SK-N-SH (cell line): Measurements from ENCODE around the gene USP40. TPM values are rescaled to one million over a fixed set of nuclear protein-coding genes. Genes with fewer than 3 reads are reported as not detected.

ENCODE experiments used
- CTCF ChIA-PET: fragments of 300-600, 350-600 bp; formaldehyde crosslinking; extraction: SDS; loops from one replicate; lab custom pipeline; 2021; lab: Yijun Ruan, JAX
- POLR2A ChIA-PET: fragments of 350-600 bp; sonication (Branson Sonifier 250); formaldehyde crosslinking; extraction: SDS; loops from one replicate; lab custom pipeline; 2020; ENCODE audit warnings: antibody characterized with exemption, inconsistent platforms; lab: Yijun Ruan, JAX
- DNase-seq: peaks from one replicate; pipeline ENCODE4 v3.0.0; 2012
- H2AFZ ChIP-seq: fragments of 200-600 bp; sonication (generic); 2 replicates; pipeline ENCODE4 v1.8.1; 2016; ENCODE audit warnings: antibody characterized with exemption, mild to moderate bottlenecking, low read depth
- H3F3A ChIP-seq: fragments of 200-600 bp; sonication (generic); replicated peaks from 2 replicates; pipeline ENCODE3; 2016; ENCODE audit warnings: antibody characterized with exemption, mild to moderate bottlenecking; ENCODE audit not compliant: insufficient read depth
- H3K27ac ChIP-seq, 2 experiments: fragments of 200-500 bp in 1 of 2; fragments of 200-600 bp in 1 of 2; sonication (Bioruptor generic) in 1 of 2; sonication (generic), shearing (Covaris generic) in 1 of 2; 2 replicates each; pipeline versions ENCODE4 v1.5.1 to v1.6.1; 2014 to 2016; ENCODE audit warnings: low read depth in 2 of 2, inconsistent platforms in 1 of 2, low read length in 1 of 2, mild to moderate bottlenecking in 1 of 2, mixed read lengths in 1 of 2
- H3K27me3 ChIP-seq: fragments of 200-600 bp; sonication (generic), shearing (Covaris generic); 2 replicates; pipeline ENCODE4 v1.6.1; 2016; ENCODE audit warnings: mixed run types; ENCODE audit not compliant: insufficient read depth
- H3K36me3 ChIP-seq, 2 experiments: fragments of 200-500 bp in 1 of 2; fragments of 200-600 bp in 1 of 2; sonication (Bioruptor generic) in 1 of 2; sonication (generic) in 1 of 2; replicated peaks in 1 of 2; 2 replicates each; pipeline versions ENCODE3 to v1.5.1; 2014 to 2016; ENCODE audit warnings: low read length in 1 of 2, mild to moderate bottlenecking in 1 of 2; ENCODE audit not compliant: insufficient read depth in 2 of 2, control insufficient read depth in 1 of 2
- H3K4me1 ChIP-seq, 2 experiments: fragments of 200-500 bp in 1 of 2; fragments of 200-600 bp in 1 of 2; sonication (Bioruptor generic) in 1 of 2; sonication (generic), shearing (Covaris generic) in 1 of 2; 2 replicates each; pipeline versions ENCODE4 v1.5.1 to v1.6.1; 2014 to 2016; ENCODE audit warnings: low read depth in 1 of 2, low read length in 1 of 2, mixed run types in 1 of 2; ENCODE audit not compliant: insufficient read depth in 2 of 2, control insufficient read depth in 1 of 2
- H3K4me2 ChIP-seq: fragments of 200-600 bp; sonication (generic), shearing (Covaris generic); 2 replicates; pipeline ENCODE4 v1.6.1; 2017; ENCODE audit warnings: mixed run types
- H3K4me3 ChIP-seq, 2 experiments: fragments of 200-500 bp in 1 of 2; fragments of 200-600 bp in 1 of 2; sonication (Bioruptor generic) in 1 of 2; sonication (generic), shearing (Covaris generic) in 1 of 2; 2 replicates each; pipeline versions ENCODE4 v1.5.1 to v1.8.1; 2014 to 2016; ENCODE audit warnings: low read depth in 2 of 2, inconsistent platforms in 1 of 2, low read length in 1 of 2, mild to moderate bottlenecking in 1 of 2, mixed read lengths in 1 of 2, moderate library complexity in 1 of 2
- H3K79me2 ChIP-seq: fragments of 200-600 bp; sonication (generic); 2 replicates; pipeline ENCODE4 v1.8.1; 2017; ENCODE audit warnings: mild to moderate bottlenecking; ENCODE audit not compliant: insufficient read depth
- H3K9ac ChIP-seq: fragments of 200-600 bp; sonication (generic); 2 replicates; pipeline ENCODE4 v1.6.1; 2017; ENCODE audit warnings: mixed run types
- H3K9me2 ChIP-seq: fragments of 200-600 bp; sonication (generic); 2 replicates; pipeline ENCODE4 v1.6.1; 2017; ENCODE audit warnings: mixed run types
- H3K9me3 ChIP-seq: fragments of 200-600 bp; sonication (generic); 2 replicates; pipeline ENCODE4 v1.6.1; 2017; ENCODE audit warnings: mixed run types, mild to moderate bottlenecking, moderate library complexity
- H4K20me1 ChIP-seq: fragments of 200-600 bp; sonication (generic); 2 replicates; pipeline ENCODE4 v1.6.1; 2017; ENCODE audit warnings: mild to moderate bottlenecking, mixed run types; ENCODE audit not compliant: insufficient read depth
- CTCF ChIP-seq: fragments of 200-600 bp; sonication (generic); IDR thresholded peaks from 2 replicates; pipeline ENCODE4 v1.6.1; 2017; ENCODE audit warnings: antibody characterized with exemption, mild to moderate bottlenecking, moderate library complexity
- ELF1 ChIP-seq: IDR thresholded peaks from 2 replicates; pipeline ENCODE4 v1.4.0; 2012
- EP300 ChIP-seq, 2 experiments: IDR thresholded peaks; 2 replicates each; pipeline versions ENCODE4 v1.4.0 to v1.6.1; 2012; ENCODE audit warnings: borderline replicate concordance in 1 of 2, low read depth in 1 of 2, low read length in 1 of 2
- IRF3 ChIP-seq: fragments of 150-350 bp; IDR thresholded peaks from 2 replicates; pipeline ENCODE4 v1.6.1; 2016; ENCODE audit warnings: mild to moderate bottlenecking, low read depth, low read length
- JUND ChIP-seq: IDR thresholded peaks from 2 replicates; pipeline ENCODE4 v1.4.0; 2012
- MEF2A ChIP-seq: IDR thresholded peaks from 2 replicates; pipeline ENCODE4 v1.4.0; 2012; ENCODE audit warnings: low read depth, borderline replicate concordance
- MXI1 ChIP-seq: IDR thresholded peaks from 2 replicates; pipeline ENCODE4 v1.6.1; 2012; ENCODE audit warnings: mild to moderate bottlenecking, low read depth, low read length, improper control_type of control experiment
- NFIC ChIP-seq: IDR thresholded peaks from 2 replicates; pipeline ENCODE4 v1.4.0; 2012; ENCODE audit warnings: borderline replicate concordance
- NRF1 ChIP-seq: IDR thresholded peaks from 2 replicates; pipeline ENCODE4 v1.6.1; 2012; ENCODE audit warnings: low read depth, mild to moderate bottlenecking, low read length
- RFX5 ChIP-seq: IDR thresholded peaks from 2 replicates; pipeline ENCODE4 v1.6.1; 2012; ENCODE audit warnings: mild to moderate bottlenecking, improper control_type of control experiment, low read length
- SIN3A ChIP-seq: IDR thresholded peaks from 2 replicates; pipeline ENCODE4 v1.6.1; 2012; ENCODE audit warnings: low read depth, mild to moderate bottlenecking, low read length, moderate library complexity, borderline replicate concordance
- SMC3 ChIP-seq: IDR thresholded peaks from 2 replicates; pipeline ENCODE4 v1.6.1; 2012; ENCODE audit warnings: low read depth, low read length, improper control_type of control experiment
- TAF1 ChIP-seq: IDR thresholded peaks from 2 replicates; pipeline ENCODE4 v1.6.1; 2012; ENCODE audit warnings: low read depth, mild to moderate bottlenecking, low read length, moderate library complexity, borderline replicate concordance
- TEAD4 ChIP-seq: IDR thresholded peaks from 2 replicates; pipeline ENCODE4 v1.4.0; 2012; ENCODE audit warnings: mild to moderate bottlenecking, borderline replicate concordance; ENCODE audit not compliant: insufficient read depth
- USF2 ChIP-seq: fragments of 150-350 bp; IDR thresholded peaks from 2 replicates; pipeline ENCODE4 v1.6.1; 2017; ENCODE audit warnings: antibody characterized with exemption, low read length, low read depth, borderline replicate concordance
- YY1 ChIP-seq: IDR thresholded peaks from 2 replicates; pipeline ENCODE4 v1.4.0; 2012; ENCODE audit warnings: low read depth, mild to moderate bottlenecking
- WGBS: methylation state at CpG from one replicate; pipeline ENCODE4 v1.1.6; 2017; ENCODE audit warnings: low lambda C conversion rate; 5-methylcytosine and 5-hydroxymethylcytosine counted together
- polyA plus RNA-seq, 3 experiments: library from polyadenylated mRNA; depleted of rRNA; stranded (reverse); fragments of >200 nt; gene quantifications; 2 replicates each; pipeline ENCODE4 v1.2.3, GENCODE V29; 2012
- TF ChIP-seq, protein P1 (sequence below): IDR thresholded peaks from 2 replicates; pipeline ENCODE4 v1.4.0; 2012; ENCODE audit warnings: low read depth
- TF ChIP-seq, protein P2 (sequence below): IDR thresholded peaks from 2 replicates; pipeline ENCODE4 v1.6.1; 2012; ENCODE audit warnings: mild to moderate bottlenecking, low read depth, low read length, moderate library complexity

USP40 gene
- polyA plus RNA-seq, 1 of the 3 experiments (the other 2 are of a cell fraction), result 37.0 TPM

DNA sequence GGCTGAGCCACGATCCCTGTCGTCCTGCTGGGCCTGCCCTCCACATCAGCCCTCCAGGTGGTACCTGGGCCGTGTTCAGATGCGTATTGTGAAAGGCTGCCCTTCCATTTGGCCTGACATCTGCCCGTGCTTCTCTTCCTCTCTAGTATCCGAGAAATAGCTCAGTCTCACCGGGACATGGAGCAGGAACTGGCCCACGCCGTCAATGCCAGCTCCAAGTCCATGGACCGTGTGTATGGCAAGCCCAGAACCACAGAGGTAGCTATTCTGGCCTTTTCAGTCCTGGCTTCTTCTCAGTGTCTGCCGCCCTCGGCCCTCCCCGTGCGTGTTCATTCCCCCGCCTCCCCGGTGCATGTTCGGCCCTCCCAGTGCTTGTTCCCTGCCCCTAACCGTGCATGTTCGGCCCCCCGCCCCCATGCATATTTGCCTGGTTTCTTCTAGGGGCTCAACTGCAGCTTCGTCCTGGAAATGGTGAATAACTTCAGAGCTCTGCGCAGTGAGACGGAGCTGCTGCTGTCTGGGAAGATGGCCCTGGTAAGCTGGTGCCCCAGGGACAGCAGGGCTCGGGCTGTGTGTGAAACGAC, 104.3 kb downstream of the USP40 start:
- Histone ChIP-seq H4K20me1 (no peaks in the 10 kb centered on the region), H3F3A (peaks cover 5% of the 10 kb centered on the region)
- CTCF ChIA-PET, result interaction anchor here (0.6 kb wide), 1 partner anchor 608 kb away, joined by 3 read pairs; no protein-coding TSS in a partner anchor
- no peak for TF ChIP-seq IRF3
- TF ChIP-seq NFIC, result no peak
- no peak for TF ChIP-seq NRF1
- TF ChIP-seq, all 33 proteins: peak for 0
- POLR2A ChIA-PET, result no interaction called here
- Histone ChIP-seq H3K9ac (no peak overlapping the region), H3K4me2 (no peak overlapping the region), H3K9me2 (no peaks in the 10 kb centered on the region), H3K9me3 (no peaks in the 10 kb centered on the region), H3K4me3 (no peak overlapping the region), H3K79me2 (no peaks in the 10 kb centered on the region), H3K27me3 (no peaks in the 10 kb centered on the region), H3K27ac (no peak overlapping the region), H3K4me1 (no peaks in the 10 kb centered on the region), H2AFZ (no peak overlapping the region), H3K36me3 (peaks cover 10 to 60% of the 10 kb centered on the region in 2 experiments)
- 94% methylated on average over 21 of the region's 25 CpGs for WGBS
- no peak for DNase-seq

DNA sequence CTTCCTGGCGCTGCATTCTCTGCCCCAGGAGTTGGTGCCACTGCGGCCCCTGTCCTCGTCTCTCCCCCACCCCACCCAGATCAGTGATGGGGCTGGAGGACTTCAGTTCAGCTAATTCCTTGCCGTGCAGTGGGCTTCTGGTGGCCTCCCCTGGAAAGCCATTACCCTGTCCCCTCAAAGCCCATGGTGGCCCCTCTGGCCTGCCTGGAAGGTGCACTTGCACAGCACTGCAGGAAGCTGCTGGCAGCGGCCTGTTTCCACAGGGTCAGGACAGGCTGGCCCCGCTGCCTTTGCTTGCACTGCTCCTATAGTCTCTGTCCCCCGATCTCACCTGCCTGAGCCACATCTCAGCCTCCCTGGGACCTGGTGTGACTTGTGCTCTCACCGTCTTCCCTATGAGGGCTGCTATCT, 105.1 kb downstream of the USP40 start:
- no peaks in the 10 kb centered on the region for H4K20me1 ChIP-seq
- no peak overlapping the region for H3K4me3 ChIP-seq
- H3K36me3 ChIP-seq, result peaks cover 6 to 55% of the 10 kb centered on the region in 2 experiments
- no peaks in the 10 kb centered on the region for H3K9me2 ChIP-seq
- no peaks in the 10 kb centered on the region for H3K27me3 ChIP-seq
- ChIA-PET CTCF (interaction anchor here (0.6 kb wide), 1 partner anchor 18 kb away, joined by 3 read pairs; no protein-coding TSS in a partner anchor), POLR2A (no interaction called here)
- H3K9ac ChIP-seq, result no peak overlapping the region
- TF ChIP-seq TEAD4 (no peak), MEF2A (no peak), MXI1 (no peak), USF2 (no peak), ELF1 (no peak), NFIC (no peak), EP300 (IDR thresholded peaks at IDR 0.05; ENCODE audit: borderline replicate concordance in 1 of 2, low read depth in 1 of 2, low read length in 1 of 2) (no peak), RFX5 (no peak), JUND (no peak), CTCF (no peak), NRF1 (no peak), TAF1 (no peak), SIN3A (no peak), SMC3 (no peak), YY1 (no peak)
- TF ChIP-seq, protein P1, sequence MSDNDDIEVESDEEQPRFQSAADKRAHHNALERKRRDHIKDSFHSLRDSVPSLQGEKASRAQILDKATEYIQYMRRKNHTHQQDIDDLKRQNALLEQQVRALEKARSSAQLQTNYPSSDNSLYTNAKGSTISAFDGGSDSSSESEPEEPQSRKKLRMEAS, result no peak
- TF ChIP-seq, protein P2, sequence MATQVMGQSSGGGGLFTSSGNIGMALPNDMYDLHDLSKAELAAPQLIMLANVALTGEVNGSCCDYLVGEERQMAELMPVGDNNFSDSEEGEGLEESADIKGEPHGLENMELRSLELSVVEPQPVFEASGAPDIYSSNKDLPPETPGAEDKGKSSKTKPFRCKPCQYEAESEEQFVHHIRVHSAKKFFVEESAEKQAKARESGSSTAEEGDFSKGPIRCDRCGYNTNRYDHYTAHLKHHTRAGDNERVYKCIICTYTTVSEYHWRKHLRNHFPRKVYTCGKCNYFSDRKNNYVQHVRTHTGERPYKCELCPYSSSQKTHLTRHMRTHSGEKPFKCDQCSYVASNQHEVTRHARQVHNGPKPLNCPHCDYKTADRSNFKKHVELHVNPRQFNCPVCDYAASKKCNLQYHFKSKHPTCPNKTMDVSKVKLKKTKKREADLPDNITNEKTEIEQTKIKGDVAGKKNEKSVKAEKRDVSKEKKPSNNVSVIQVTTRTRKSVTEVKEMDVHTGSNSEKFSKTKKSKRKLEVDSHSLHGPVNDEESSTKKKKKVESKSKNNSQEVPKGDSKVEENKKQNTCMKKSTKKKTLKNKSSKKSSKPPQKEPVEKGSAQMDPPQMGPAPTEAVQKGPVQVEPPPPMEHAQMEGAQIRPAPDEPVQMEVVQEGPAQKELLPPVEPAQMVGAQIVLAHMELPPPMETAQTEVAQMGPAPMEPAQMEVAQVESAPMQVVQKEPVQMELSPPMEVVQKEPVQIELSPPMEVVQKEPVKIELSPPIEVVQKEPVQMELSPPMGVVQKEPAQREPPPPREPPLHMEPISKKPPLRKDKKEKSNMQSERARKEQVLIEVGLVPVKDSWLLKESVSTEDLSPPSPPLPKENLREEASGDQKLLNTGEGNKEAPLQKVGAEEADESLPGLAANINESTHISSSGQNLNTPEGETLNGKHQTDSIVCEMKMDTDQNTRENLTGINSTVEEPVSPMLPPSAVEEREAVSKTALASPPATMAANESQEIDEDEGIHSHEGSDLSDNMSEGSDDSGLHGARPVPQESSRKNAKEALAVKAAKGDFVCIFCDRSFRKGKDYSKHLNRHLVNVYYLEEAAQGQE, result no peak
- DNase-seq, result no peak
- H3K27ac ChIP-seq, result no peak overlapping the region
- no peaks in the 10 kb centered on the region for H3K9me3 ChIP-seq
- H3F3A ChIP-seq, result peaks cover 4% of the 10 kb centered on the region
- no peaks in the 10 kb centered on the region for H3K4me1 ChIP-seq
- 97% methylated on average over 3 of the region's 8 CpGs for WGBS
- H3K4me2 ChIP-seq, result no peak overlapping the region
- no peak overlapping the region for H2AFZ ChIP-seq
- H3K79me2 ChIP-seq, result no peaks in the 10 kb centered on the region
